K562 (cell line): Measurements from ENCODE around the gene AGPAT3. TPM values are rescaled to one million over a fixed set of nuclear protein-coding genes. Genes with fewer than 3 reads are reported as not detected.

ENCODE experiments used
- CBX1 ChIP-seq: sonication (generic); IDR thresholded peaks from 2 replicates; pipeline ENCODE4 v1.6.1; 2016; ENCODE audit warnings: antibody characterized with exemption, low read depth, mild to moderate bottlenecking
- CHD1 ChIP-seq: fragments of 200-600 bp; sonication (generic); IDR thresholded peaks from one replicate; pipeline ENCODE4 v1.6.1; 2012; ENCODE audit warnings: mild to moderate bottlenecking, moderate library complexity, low read length, inconsistent platforms
- CHD7 ChIP-seq: fragments of 200-600 bp; sonication (generic); IDR thresholded peaks from one replicate; pipeline ENCODE4 v1.6.1; 2012; ENCODE audit warnings: mild to moderate bottlenecking, low read depth, low read length, inconsistent platforms
- CSDE1 ChIP-seq, 2 experiments: fragments of 450-650 bp; IDR thresholded peaks; 2 replicates each; pipeline ENCODE4 v1.6.1; 2016; ENCODE audit warnings: mild to moderate bottlenecking in 1 of 2
- ELF4 ChIP-seq: fragments of 450-650 bp; formaldehyde crosslinking; IDR thresholded peaks from 2 replicates; pipeline ENCODE4 v1.4.0; 2022; ENCODE audit warnings: missing genetic modification characterization
- ETV1 ChIP-seq: fragments of 450-650 bp; conservative IDR thresholded peaks from 2 replicates; pipeline ENCODE4 v1.6.1; 2016; ENCODE audit warnings: missing genetic modification characterization, control low read depth, low read depth, missing compliant biosample characterization
- HDAC3 ChIP-seq: fragments of 450-650 bp; IDR thresholded peaks from 2 replicates; pipeline ENCODE4 v1.6.1; 2018; ENCODE audit warnings: borderline replicate concordance, mild to moderate bottlenecking, moderate library complexity; ENCODE audit not compliant: partially characterized antibody
- HMGXB4 ChIP-seq: sonication (generic); formaldehyde crosslinking; IDR thresholded peaks from 2 replicates; pipeline ENCODE4 v1.8.1; 2023; ENCODE audit warnings: mild to moderate bottlenecking, missing genetic modification reagents
- ZNF174 ChIP-seq: fragments of 250-450 bp; sonication (Bioruptor Pico); IDR thresholded peaks from 2 replicates; pipeline ENCODE4 v1.4.0; 2020; ENCODE audit warnings: mild to moderate bottlenecking
- polyA plus RNA-seq, 8 experiments: library from polyadenylated mRNA; depleted of rRNA in 4 of 8; stranded (reverse) in 5 of 8; unstranded in 3 of 8; fragments of >200 nt; fragmentation: Nextera tagmentation in 2 of 8; fragmentation: Illumina TruSeq in 1 of 8; extraction: Ambion mirVana in 2 of 8; extraction: Trizol in 1 of 8; gene quantifications; 2 replicates each; pipeline versions ENCODE4 v1.2.1 to v1.2.3, GENCODE V29; 2011 to 2014; ENCODE audit warnings: inconsistent platforms in 1 of 8, missing spikeins in 1 of 8
- total RNA-seq, 7 experiments: library from RNA; depleted of rRNA in 6 of 7; stranded (reverse); fragments of >200 nt in 6 of 7; fragmentation: Illumina TruSeq in 2 of 7; extraction: Trizol in 2 of 7; gene quantifications; 2 replicates each; pipeline versions ENCODE4 v1.2.1 to v1.2.3, GENCODE V29; 2011 to 2021; ENCODE audit warnings: low replicate concordance in 1 of 7
- TF ChIP-seq, protein P1 (sequence below): IDR thresholded peaks from 2 replicates; pipeline ENCODE4 v1.6.1; 2011; ENCODE audit warnings: borderline replicate concordance, low read depth, mild to moderate bottlenecking, moderate library complexity, low read length; ENCODE audit not compliant: insufficient read depth, poor library complexity, severe bottlenecking

Gene AGPAT3
- total and polyA plus RNA-seq, 9 of the 15 experiments (the other 6 are each of a cell fraction or from before 2014, with no cell fraction given): 1.5 to 88.4 (median 35.7) TPM

GRCh38 chr21:43921979-43922945 is 57.2 kb downstream of the AGPAT3 start (continued):
- TF ChIP-seq CHD7: no peak
- TF ChIP-seq CBX1: peak; percentile 76; the same call in 1 of the 2 replicates
- no peak for TF ChIP-seq CSDE1 (IDR thresholded peaks at IDR 0.05)
- 0 out of 2 replicates have a peak, but pooled peaks have one; percentile 64 for TF ChIP-seq HMGXB4 (CRISPR knock-in tag)
- peak; percentile 82 for TF ChIP-seq ETV1 (tag)
- TF ChIP-seq CHD1: peak; percentile 64
- TF ChIP-seq, protein P1, sequence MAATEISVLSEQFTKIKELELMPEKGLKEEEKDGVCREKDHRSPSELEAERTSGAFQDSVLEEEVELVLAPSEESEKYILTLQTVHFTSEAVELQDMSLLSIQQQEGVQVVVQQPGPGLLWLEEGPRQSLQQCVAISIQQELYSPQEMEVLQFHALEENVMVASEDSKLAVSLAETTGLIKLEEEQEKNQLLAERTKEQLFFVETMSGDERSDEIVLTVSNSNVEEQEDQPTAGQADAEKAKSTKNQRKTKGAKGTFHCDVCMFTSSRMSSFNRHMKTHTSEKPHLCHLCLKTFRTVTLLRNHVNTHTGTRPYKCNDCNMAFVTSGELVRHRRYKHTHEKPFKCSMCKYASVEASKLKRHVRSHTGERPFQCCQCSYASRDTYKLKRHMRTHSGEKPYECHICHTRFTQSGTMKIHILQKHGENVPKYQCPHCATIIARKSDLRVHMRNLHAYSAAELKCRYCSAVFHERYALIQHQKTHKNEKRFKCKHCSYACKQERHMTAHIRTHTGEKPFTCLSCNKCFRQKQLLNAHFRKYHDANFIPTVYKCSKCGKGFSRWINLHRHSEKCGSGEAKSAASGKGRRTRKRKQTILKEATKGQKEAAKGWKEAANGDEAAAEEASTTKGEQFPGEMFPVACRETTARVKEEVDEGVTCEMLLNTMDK: no peak
- no peak for TF ChIP-seq ZNF174 (CRISPR knock-in tag)
- TF ChIP-seq ELF4: no peak
- no peak for TF ChIP-seq HDAC3
